T-helper 1 cell treated with Interleukin-12 subunit alpha and Interleukin-12 subunit beta and Interleukin-4 antibody, amounts not matched to agents 30 μg/mL and 1 μg/mL, for 36 hours (primary cell): ENCODE results near the gene FRMPD4.

ENCODE experiments used
- H3K27ac Mint-ChIP-seq: one replicate; pipeline ENCODE4 v1.8.0; 2021; ENCODE audit warnings: mild to moderate bottlenecking, mixed read lengths
- H3K27me3 Mint-ChIP-seq: one replicate; pipeline ENCODE4 v1.8.0; 2021; ENCODE audit warnings: low read depth, mixed read lengths
- H3K36me3 Mint-ChIP-seq: one replicate; pipeline ENCODE4 v1.8.0; 2021; ENCODE audit warnings: low read depth, mixed read lengths
- H3K4me1 Mint-ChIP-seq: one replicate; pipeline ENCODE4 v1.8.0; 2021; ENCODE audit warnings: low read depth, mixed read lengths
- H3K4me3 Mint-ChIP-seq: one replicate; pipeline ENCODE4 v1.8.0; 2021; ENCODE audit warnings: mild to moderate bottlenecking, moderate library complexity, mixed read lengths
- H3K9me3 Mint-ChIP-seq: one replicate; pipeline ENCODE4 v1.8.0; 2021; ENCODE audit warnings: mixed read lengths

FRMPD4 gene

DNA sequence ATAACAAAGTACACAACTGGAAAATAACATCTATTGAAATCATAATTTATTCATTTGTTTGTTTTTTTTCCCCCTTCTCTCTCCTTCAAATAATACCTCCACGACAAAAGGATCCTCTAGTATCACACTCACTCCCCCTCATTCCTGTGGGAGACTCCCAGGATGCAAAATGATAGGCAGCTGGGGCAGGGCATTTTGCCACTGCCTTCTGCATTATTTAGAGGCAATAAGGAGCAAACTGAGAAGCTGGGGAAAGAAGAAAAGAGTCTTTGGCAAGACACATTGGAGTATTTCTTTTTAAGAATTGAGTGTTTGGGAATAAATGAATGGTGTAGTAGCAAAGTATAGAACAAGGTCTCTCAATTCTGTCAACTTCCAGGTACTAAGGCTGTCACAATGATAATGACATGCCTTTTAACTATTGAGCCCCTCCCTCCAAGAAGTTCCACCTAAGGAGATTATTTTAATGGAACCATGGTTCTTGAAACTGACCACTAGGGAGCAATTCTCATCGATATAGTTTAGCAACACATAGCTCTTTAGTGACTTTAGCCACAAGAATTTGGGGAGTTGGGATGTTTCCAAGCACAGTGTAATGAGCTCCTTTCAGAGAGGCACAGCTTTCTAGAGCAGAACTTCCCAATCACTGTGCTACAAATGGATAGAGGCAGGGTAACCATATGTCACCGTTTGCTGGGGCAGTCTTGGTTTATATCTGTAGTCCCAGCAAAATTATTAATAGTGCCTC, 303.3 kb downstream of the FRMPD4 start:
- H3K4me1 Mint-ChIP-seq: no peaks in the 10 kb centered on the region
- no peaks in the 10 kb centered on the region for H3K9me3 Mint-ChIP-seq
- H3K27ac Mint-ChIP-seq: no peak overlapping the region
- no peaks in the 10 kb centered on the region for H3K27me3 Mint-ChIP-seq
- H3K36me3 Mint-ChIP-seq: no peaks in the 10 kb centered on the region
- no peak overlapping the region for H3K4me3 Mint-ChIP-seq

GRCh38 chrX:12443534-12444098, 305.3 kb downstream of the FRMPD4 start:
- no peaks in the 10 kb centered on the region for H3K36me3 Mint-ChIP-seq
- no peak overlapping the region for H3K27ac Mint-ChIP-seq
- H3K4me1 Mint-ChIP-seq: no peaks in the 10 kb centered on the region
- H3K27me3 Mint-ChIP-seq: no peaks in the 10 kb centered on the region
- no peak overlapping the region for H3K4me3 Mint-ChIP-seq
- no peaks in the 10 kb centered on the region for H3K9me3 Mint-ChIP-seq

- H3K27me3 Mint-ChIP-seq: no peaks in the 10 kb centered on the region
- H3K9me3 Mint-ChIP-seq: no peaks in the 10 kb centered on the region
- H3K4me1 Mint-ChIP-seq: no peaks in the 10 kb centered on the region
- H3K36me3 Mint-ChIP-seq: no peaks in the 10 kb centered on the region
- no peak overlapping the region for H3K4me3 Mint-ChIP-seq
- no peak overlapping the region for H3K27ac Mint-ChIP-seq
Observed at GRCh38 chrX:12446342-12447075, 308.2 kb downstream of the FRMPD4 start.

GRCh38 chrX:12447448-12448064, 309.3 kb downstream of the FRMPD4 start:
- H3K27ac Mint-ChIP-seq: no peak overlapping the region
- H3K36me3 Mint-ChIP-seq: no peaks in the 10 kb centered on the region
- no peaks in the 10 kb centered on the region for H3K4me1 Mint-ChIP-seq
- no peaks in the 10 kb centered on the region for H3K27me3 Mint-ChIP-seq
- no peaks in the 10 kb centered on the region for H3K9me3 Mint-ChIP-seq
- no peak overlapping the region for H3K4me3 Mint-ChIP-seq

GRCh38 chrX:12452268-12452667, 314.0 kb downstream of the FRMPD4 start:
- no peak overlapping the region for H3K27ac Mint-ChIP-seq
- no peaks in the 10 kb centered on the region for H3K27me3 Mint-ChIP-seq
- H3K36me3 Mint-ChIP-seq: no peaks in the 10 kb centered on the region
- no peak overlapping the region for H3K4me3 Mint-ChIP-seq
- no peaks in the 10 kb centered on the region for H3K9me3 Mint-ChIP-seq
- H3K4me1 Mint-ChIP-seq: no peaks in the 10 kb centered on the region

GRCh38 chrX:12460929-12461328, 322.7 kb downstream of the FRMPD4 start:
- Mint-ChIP-seq H3K27me3 (no peaks in the 10 kb centered on the region), H3K36me3 (no peaks in the 10 kb centered on the region), H3K9me3 (no peaks in the 10 kb centered on the region), H3K27ac (no peak overlapping the region), H3K4me1 (no peaks in the 10 kb centered on the region), H3K4me3 (no peak overlapping the region)

DNA sequence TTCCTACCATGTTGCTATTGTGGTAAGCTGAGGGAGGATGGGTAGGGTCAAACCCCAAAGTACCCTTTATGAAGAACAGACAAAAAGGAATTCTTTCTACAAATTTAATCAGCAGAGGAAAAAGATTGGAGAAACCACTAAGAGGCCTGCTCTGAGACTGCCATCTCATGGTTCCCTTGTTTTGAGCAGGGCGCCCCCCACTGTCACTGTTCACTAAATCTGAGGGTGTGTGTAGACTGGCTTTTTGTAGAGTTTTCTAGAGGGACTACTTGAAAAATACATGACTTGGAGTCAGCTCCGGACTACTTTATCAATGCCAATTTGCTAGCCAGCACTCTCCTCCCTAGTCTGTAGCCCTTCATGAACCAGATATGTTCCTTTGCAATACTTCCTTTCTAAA, 324.8 kb downstream of the FRMPD4 start:
- Mint-ChIP-seq H3K9me3 (no peaks in the 10 kb centered on the region), H3K27ac (no peak overlapping the region), H3K27me3 (no peaks in the 10 kb centered on the region), H3K4me3 (no peak overlapping the region), H3K4me1 (no peaks in the 10 kb centered on the region), H3K36me3 (no peaks in the 10 kb centered on the region)

GRCh38 chrX:12463873-12464272, 325.6 kb downstream of the FRMPD4 start:
- Mint-ChIP-seq H3K4me3 (no peak overlapping the region), H3K27ac (no peak overlapping the region), H3K4me1 (no peaks in the 10 kb centered on the region), H3K9me3 (no peaks in the 10 kb centered on the region), H3K27me3 (no peaks in the 10 kb centered on the region), H3K36me3 (no peaks in the 10 kb centered on the region)

- H3K4me1 Mint-ChIP-seq: no peaks in the 10 kb centered on the region
- H3K27ac Mint-ChIP-seq: no peak overlapping the region
- no peaks in the 10 kb centered on the region for H3K36me3 Mint-ChIP-seq
- no peak overlapping the region for H3K4me3 Mint-ChIP-seq
- no peaks in the 10 kb centered on the region for H3K9me3 Mint-ChIP-seq
- no peaks in the 10 kb centered on the region for H3K27me3 Mint-ChIP-seq
Observed at GRCh38 chrX:12467321-12467720, 329.0 kb downstream of the FRMPD4 start.

GRCh38 chrX:12469296-12469695, 331.0 kb downstream of the FRMPD4 start:
- no peaks in the 10 kb centered on the region for H3K9me3 Mint-ChIP-seq
- no peak overlapping the region for H3K4me3 Mint-ChIP-seq
- no peaks in the 10 kb centered on the region for H3K27me3 Mint-ChIP-seq
- no peak overlapping the region for H3K27ac Mint-ChIP-seq
- H3K36me3 Mint-ChIP-seq: no peaks in the 10 kb centered on the region
- no peaks in the 10 kb centered on the region for H3K4me1 Mint-ChIP-seq

DNA sequence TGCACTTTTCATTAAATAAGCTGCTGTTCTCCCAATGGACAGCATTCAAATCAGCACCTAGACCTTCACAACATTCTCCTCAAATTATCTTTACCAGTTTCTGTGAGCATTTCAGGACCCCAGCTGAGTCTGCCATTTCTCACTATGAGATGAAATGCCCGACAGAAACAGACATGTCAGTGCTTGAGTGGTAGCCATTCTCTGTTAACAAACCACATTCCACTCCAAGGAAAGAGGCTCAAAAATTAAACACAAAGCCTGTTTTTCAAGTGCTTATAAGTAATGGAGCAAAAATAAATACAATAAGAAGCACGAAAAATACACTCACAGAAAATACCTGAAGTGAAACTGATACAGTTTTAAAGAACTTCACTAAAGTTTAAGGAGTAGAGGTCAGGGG, 332.8 kb downstream of the FRMPD4 start:
- Mint-ChIP-seq H3K27ac (no peak overlapping the region), H3K4me3 (no peak overlapping the region), H3K4me1 (no peaks in the 10 kb centered on the region), H3K9me3 (no peaks in the 10 kb centered on the region), H3K36me3 (no peaks in the 10 kb centered on the region), H3K27me3 (no peaks in the 10 kb centered on the region)

DNA sequence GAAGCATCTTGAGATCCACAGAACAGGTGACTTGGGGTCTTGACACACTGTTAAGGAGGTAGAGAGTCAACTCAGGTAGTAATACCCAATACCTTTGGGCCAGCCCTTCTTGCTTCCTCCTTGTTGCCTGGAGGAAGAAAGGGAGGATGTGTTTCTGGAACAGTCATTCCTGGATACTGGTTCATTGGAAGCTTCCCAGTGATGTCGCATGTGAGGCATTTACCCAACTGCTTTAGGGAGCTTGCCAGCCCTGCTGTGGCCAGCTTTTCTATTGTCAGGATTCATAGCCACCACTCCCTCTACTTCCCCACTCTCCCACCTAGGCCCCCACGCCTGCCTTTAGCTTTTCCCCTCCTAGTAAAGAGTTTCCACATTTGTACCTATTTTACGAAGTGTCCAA, 342.7 kb downstream of the FRMPD4 start:
- Mint-ChIP-seq H3K36me3 (no peaks in the 10 kb centered on the region), H3K9me3 (no peaks in the 10 kb centered on the region), H3K27me3 (no peaks in the 10 kb centered on the region), H3K4me1 (no peaks in the 10 kb centered on the region), H3K27ac (no peak overlapping the region), H3K4me3 (no peak overlapping the region)

DNA sequence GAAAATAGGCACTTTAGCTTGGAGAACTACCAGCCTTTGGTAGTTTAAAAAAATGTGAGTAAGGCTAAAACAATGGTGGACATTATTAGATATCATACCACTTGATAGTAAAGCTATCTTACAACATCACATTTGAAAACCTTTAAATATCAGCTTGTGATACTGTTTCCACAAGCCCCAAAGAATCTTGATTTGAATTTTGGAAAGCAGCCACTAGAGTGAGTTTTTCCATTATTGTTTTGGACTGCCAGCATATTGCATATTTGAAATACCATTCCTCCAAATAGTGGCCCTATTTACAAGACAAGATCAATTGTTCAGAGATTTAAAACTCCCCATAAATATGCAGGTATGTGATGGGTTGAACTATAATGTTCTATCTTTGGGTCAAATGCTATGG, 349.9 kb downstream of the FRMPD4 start:
- Mint-ChIP-seq H3K9me3 (no peaks in the 10 kb centered on the region), H3K27me3 (no peaks in the 10 kb centered on the region), H3K36me3 (no peaks in the 10 kb centered on the region), H3K27ac (no peak overlapping the region), H3K4me3 (no peak overlapping the region), H3K4me1 (no peaks in the 10 kb centered on the region)

DNA sequence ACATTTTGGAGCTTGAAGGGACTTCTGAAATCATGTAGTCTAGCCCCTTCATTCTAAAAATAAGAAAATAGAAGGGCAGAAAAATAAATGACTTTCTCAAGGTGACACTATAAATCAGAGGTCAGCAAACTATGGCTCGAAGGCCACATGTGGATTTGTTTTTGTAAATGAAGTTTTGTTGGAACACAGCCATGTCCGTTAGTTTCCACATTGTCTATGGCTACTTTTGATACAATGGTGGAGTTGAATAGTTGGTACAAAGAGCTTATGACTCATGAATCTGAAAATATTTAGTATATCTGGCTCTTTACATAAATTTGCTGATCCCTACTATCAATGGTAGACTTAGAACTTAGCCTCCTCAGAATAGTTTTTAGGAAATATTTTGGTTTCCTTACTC, 350.5 kb downstream of the FRMPD4 start:
- no peaks in the 10 kb centered on the region for H3K36me3 Mint-ChIP-seq
- H3K4me3 Mint-ChIP-seq: no peak overlapping the region
- H3K4me1 Mint-ChIP-seq: no peaks in the 10 kb centered on the region
- H3K27me3 Mint-ChIP-seq: no peaks in the 10 kb centered on the region
- no peak overlapping the region for H3K27ac Mint-ChIP-seq
- H3K9me3 Mint-ChIP-seq: no peaks in the 10 kb centered on the region

DNA sequence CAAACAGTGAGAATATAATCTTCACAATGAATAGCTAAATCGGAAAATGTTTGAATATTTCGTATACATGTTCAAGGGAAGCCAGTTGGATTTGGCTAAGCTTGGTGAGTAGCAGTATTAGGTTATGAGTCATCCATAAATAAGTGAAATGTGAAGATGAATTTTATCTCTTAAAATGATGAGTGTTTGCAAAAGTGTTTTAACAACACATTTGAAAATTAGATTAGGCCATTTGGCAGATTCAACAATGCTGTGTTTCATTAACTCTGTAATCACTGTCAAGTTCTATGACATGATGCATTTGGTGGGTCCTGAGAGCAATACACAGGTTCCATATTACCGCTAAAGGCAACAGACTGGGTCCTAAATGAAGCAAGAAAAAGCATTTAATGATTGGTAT, 351.1 kb downstream of the FRMPD4 start:
- no peaks in the 10 kb centered on the region for H3K9me3 Mint-ChIP-seq
- H3K27me3 Mint-ChIP-seq: no peaks in the 10 kb centered on the region
- no peak overlapping the region for H3K27ac Mint-ChIP-seq
- H3K4me1 Mint-ChIP-seq: no peaks in the 10 kb centered on the region
- H3K4me3 Mint-ChIP-seq: no peak overlapping the region
- H3K36me3 Mint-ChIP-seq: no peaks in the 10 kb centered on the region
